SK-N-SH (cell line): ENCODE measurements around the gene KLK11. TPM values are rescaled to one million over a fixed set of nuclear protein-coding genes. Genes with fewer than 3 reads are reported as not detected.

ENCODE experiments used
- CTCF ChIA-PET: fragments of 300-600, 350-600 bp; formaldehyde crosslinking; extraction: SDS; loops from one replicate; lab custom pipeline; 2021; lab: Yijun Ruan, JAX
- POLR2A ChIA-PET: fragments of 350-600 bp; sonication (Branson Sonifier 250); formaldehyde crosslinking; extraction: SDS; loops from one replicate; lab custom pipeline; 2020; ENCODE audit warnings: antibody characterized with exemption, inconsistent platforms; lab: Yijun Ruan, JAX
- DNase-seq: peaks from one replicate; pipeline ENCODE4 v3.0.0; 2012
- H2AFZ ChIP-seq: fragments of 200-600 bp; sonication (generic); 2 replicates; pipeline ENCODE4 v1.8.1; 2016; ENCODE audit warnings: antibody characterized with exemption, mild to moderate bottlenecking, low read depth
- H3F3A ChIP-seq: fragments of 200-600 bp; sonication (generic); replicated peaks from 2 replicates; pipeline ENCODE3; 2016; ENCODE audit warnings: antibody characterized with exemption, mild to moderate bottlenecking; ENCODE audit not compliant: insufficient read depth
- H3K27ac ChIP-seq, 2 experiments: fragments of 200-500 bp in 1 of 2; fragments of 200-600 bp in 1 of 2; sonication (Bioruptor generic) in 1 of 2; sonication (generic), shearing (Covaris generic) in 1 of 2; 2 replicates each; pipeline versions ENCODE4 v1.5.1 to v1.6.1; 2014 to 2016; ENCODE audit warnings: low read depth in 2 of 2, inconsistent platforms in 1 of 2, low read length in 1 of 2, mild to moderate bottlenecking in 1 of 2, mixed read lengths in 1 of 2
- H3K27me3 ChIP-seq: fragments of 200-600 bp; sonication (generic), shearing (Covaris generic); 2 replicates; pipeline ENCODE4 v1.6.1; 2016; ENCODE audit warnings: mixed run types; ENCODE audit not compliant: insufficient read depth
- H3K36me3 ChIP-seq, 2 experiments: fragments of 200-500 bp in 1 of 2; fragments of 200-600 bp in 1 of 2; sonication (Bioruptor generic) in 1 of 2; sonication (generic) in 1 of 2; replicated peaks in 1 of 2; 2 replicates each; pipeline versions ENCODE3 to v1.5.1; 2014 to 2016; ENCODE audit warnings: low read length in 1 of 2, mild to moderate bottlenecking in 1 of 2; ENCODE audit not compliant: insufficient read depth in 2 of 2, control insufficient read depth in 1 of 2
- H3K4me1 ChIP-seq, 2 experiments: fragments of 200-500 bp in 1 of 2; fragments of 200-600 bp in 1 of 2; sonication (Bioruptor generic) in 1 of 2; sonication (generic), shearing (Covaris generic) in 1 of 2; 2 replicates each; pipeline versions ENCODE4 v1.5.1 to v1.6.1; 2014 to 2016; ENCODE audit warnings: low read depth in 1 of 2, low read length in 1 of 2, mixed run types in 1 of 2; ENCODE audit not compliant: insufficient read depth in 2 of 2, control insufficient read depth in 1 of 2
- H3K4me2 ChIP-seq: fragments of 200-600 bp; sonication (generic), shearing (Covaris generic); 2 replicates; pipeline ENCODE4 v1.6.1; 2017; ENCODE audit warnings: mixed run types
- H3K4me3 ChIP-seq, 2 experiments: fragments of 200-500 bp in 1 of 2; fragments of 200-600 bp in 1 of 2; sonication (Bioruptor generic) in 1 of 2; sonication (generic), shearing (Covaris generic) in 1 of 2; 2 replicates each; pipeline versions ENCODE4 v1.5.1 to v1.8.1; 2014 to 2016; ENCODE audit warnings: low read depth in 2 of 2, inconsistent platforms in 1 of 2, low read length in 1 of 2, mild to moderate bottlenecking in 1 of 2, mixed read lengths in 1 of 2, moderate library complexity in 1 of 2
- H3K79me2 ChIP-seq: fragments of 200-600 bp; sonication (generic); 2 replicates; pipeline ENCODE4 v1.8.1; 2017; ENCODE audit warnings: mild to moderate bottlenecking; ENCODE audit not compliant: insufficient read depth
- H3K9ac ChIP-seq: fragments of 200-600 bp; sonication (generic); 2 replicates; pipeline ENCODE4 v1.6.1; 2017; ENCODE audit warnings: mixed run types
- H3K9me2 ChIP-seq: fragments of 200-600 bp; sonication (generic); 2 replicates; pipeline ENCODE4 v1.6.1; 2017; ENCODE audit warnings: mixed run types
- H3K9me3 ChIP-seq: fragments of 200-600 bp; sonication (generic); 2 replicates; pipeline ENCODE4 v1.6.1; 2017; ENCODE audit warnings: mixed run types, mild to moderate bottlenecking, moderate library complexity
- H4K20me1 ChIP-seq: fragments of 200-600 bp; sonication (generic); 2 replicates; pipeline ENCODE4 v1.6.1; 2017; ENCODE audit warnings: mild to moderate bottlenecking, mixed run types; ENCODE audit not compliant: insufficient read depth
- CHD2 ChIP-seq: fragments of 150-350 bp; IDR thresholded peaks from 2 replicates; pipeline ENCODE4 v1.6.1; 2018; ENCODE audit warnings: low read length; ENCODE audit not compliant: partially characterized antibody
- CTCF ChIP-seq: fragments of 200-600 bp; sonication (generic); IDR thresholded peaks from 2 replicates; pipeline ENCODE4 v1.6.1; 2017; ENCODE audit warnings: antibody characterized with exemption, mild to moderate bottlenecking, moderate library complexity
- ELF1 ChIP-seq: IDR thresholded peaks from 2 replicates; pipeline ENCODE4 v1.4.0; 2012
- EZH2phosphoT487 ChIP-seq: fragments of 200-600 bp; sonication (generic); IDR thresholded peaks from 2 replicates; pipeline ENCODE4 v1.6.1; 2017; ENCODE audit warnings: low read depth, mixed run types, mild to moderate bottlenecking, antibody characterized with exemption, moderate library complexity, borderline replicate concordance
- FOXJ3 ChIP-seq: sonication (generic); formaldehyde crosslinking; IDR thresholded peaks from 2 replicates; pipeline ENCODE4 v1.5.1; 2020; ENCODE audit warnings: mild to moderate bottlenecking, missing genetic modification reagents
- FOXM1 ChIP-seq: IDR thresholded peaks from 2 replicates; pipeline ENCODE4 v1.4.0; 2012; ENCODE audit warnings: low read depth, mild to moderate bottlenecking
- GATA2 ChIP-seq: sonication (generic); formaldehyde crosslinking; IDR thresholded peaks from 2 replicates; pipeline ENCODE4 v1.5.0; 2020; ENCODE audit warnings: mild to moderate bottlenecking, missing genetic modification reagents
- IRF3 ChIP-seq: fragments of 150-350 bp; IDR thresholded peaks from 2 replicates; pipeline ENCODE4 v1.6.1; 2016; ENCODE audit warnings: mild to moderate bottlenecking, low read depth, low read length
- MEF2A ChIP-seq: IDR thresholded peaks from 2 replicates; pipeline ENCODE4 v1.4.0; 2012; ENCODE audit warnings: low read depth, borderline replicate concordance
- MXI1 ChIP-seq: IDR thresholded peaks from 2 replicates; pipeline ENCODE4 v1.6.1; 2012; ENCODE audit warnings: mild to moderate bottlenecking, low read depth, low read length, improper control_type of control experiment
- NFIC ChIP-seq: IDR thresholded peaks from 2 replicates; pipeline ENCODE4 v1.4.0; 2012; ENCODE audit warnings: borderline replicate concordance
- NRF1 ChIP-seq: IDR thresholded peaks from 2 replicates; pipeline ENCODE4 v1.6.1; 2012; ENCODE audit warnings: low read depth, mild to moderate bottlenecking, low read length
- PBX3 ChIP-seq: IDR thresholded peaks from 2 replicates; pipeline ENCODE4; 2012
- POLR2AphosphoS5 ChIP-seq: IDR thresholded peaks from 2 replicates; pipeline ENCODE4 v1.6.1; 2012; ENCODE audit warnings: low read depth, low read length
- RFX5 ChIP-seq: IDR thresholded peaks from 2 replicates; pipeline ENCODE4 v1.6.1; 2012; ENCODE audit warnings: mild to moderate bottlenecking, improper control_type of control experiment, low read length
- RXRA ChIP-seq: IDR thresholded peaks from 2 replicates; pipeline ENCODE4 v1.4.0; 2012; ENCODE audit warnings: low read depth, mild to moderate bottlenecking, borderline replicate concordance
- SIN3A ChIP-seq: IDR thresholded peaks from 2 replicates; pipeline ENCODE4 v1.6.1; 2012; ENCODE audit warnings: low read depth, mild to moderate bottlenecking, low read length, moderate library complexity, borderline replicate concordance
- SMC3 ChIP-seq: IDR thresholded peaks from 2 replicates; pipeline ENCODE4 v1.6.1; 2012; ENCODE audit warnings: low read depth, low read length, improper control_type of control experiment
- TAF1 ChIP-seq: IDR thresholded peaks from 2 replicates; pipeline ENCODE4 v1.6.1; 2012; ENCODE audit warnings: low read depth, mild to moderate bottlenecking, low read length, moderate library complexity, borderline replicate concordance
- YY1 ChIP-seq: IDR thresholded peaks from 2 replicates; pipeline ENCODE4 v1.4.0; 2012; ENCODE audit warnings: low read depth, mild to moderate bottlenecking
- WGBS: methylation state at CpG from one replicate; pipeline ENCODE4 v1.1.6; 2017; ENCODE audit warnings: low lambda C conversion rate; 5-methylcytosine and 5-hydroxymethylcytosine counted together
- polyA plus RNA-seq, 3 experiments: library from polyadenylated mRNA; depleted of rRNA; stranded (reverse); fragments of >200 nt; gene quantifications; 2 replicates each; pipeline ENCODE4 v1.2.3, GENCODE V29; 2012

KLK11 gene
- polyA plus RNA-seq, 1 of the 3 experiments (the other 2 are of a cell fraction) = not detected

- Histone ChIP-seq H3K79me2 (no peaks in the 10 kb centered on the region), H4K20me1 (no peaks in the 10 kb centered on the region), H3F3A (no peaks in the 10 kb centered on the region), H3K9ac (no peak overlapping the region), H3K4me1 (no peaks in the 10 kb centered on the region), H3K27ac (no peak overlapping the region), H3K4me2 (no peak overlapping the region), H3K36me3 (no peaks in the 10 kb centered on the region), H3K9me2 (no peaks in the 10 kb centered on the region), H3K27me3 (peaks cover 66% of the 10 kb centered on the region), H3K4me3 (no peak overlapping the region), H3K9me3 (no peaks in the 10 kb centered on the region), H2AFZ (no peak overlapping the region)
- CTCF ChIA-PET = interaction anchor here (1.8 kb wide), 1 partner anchor 9 kb away, joined by 6 read pairs; no protein-coding TSS in a partner anchor
- POLR2A ChIA-PET = no interaction called here
- no peak for TF ChIP-seq FOXM1
- TF ChIP-seq IRF3 = no peak
- TF ChIP-seq PBX3 = no peak
- TF ChIP-seq TAF1 = no peak
- TF ChIP-seq MEF2A = no peak
- WGBS = 13% methylated on average over 12 of the region's 12 CpGs
- no peak for DNase-seq
These were observed 13.7 kb downstream of the KLK11 start for GRCh38 chr19:51012661-51013190.

GRCh38 chr19:51010066-51010795 is 16.2 kb downstream of the KLK11 start:
- no peaks in the 10 kb centered on the region for H3K9me3 ChIP-seq
- WGBS = 1% methylated on average over 4 of the region's 4 CpGs
- CTCF ChIA-PET = interaction anchor here (1.9 kb wide), 1 partner anchor 11 kb away, joined by 7 read pairs; no protein-coding TSS in a partner anchor
- H3K36me3 ChIP-seq = no peaks in the 10 kb centered on the region
- no peaks in the 10 kb centered on the region for H3K9me2 ChIP-seq
- H3K79me2 ChIP-seq = no peaks in the 10 kb centered on the region
- H4K20me1 ChIP-seq = no peaks in the 10 kb centered on the region
- no peak overlapping the region for H3K27ac ChIP-seq
- no peaks in the 10 kb centered on the region for H3F3A ChIP-seq
- H3K9ac ChIP-seq = no peak overlapping the region
- DNase-seq = no peak
- no peaks in the 10 kb centered on the region for H3K4me1 ChIP-seq
- TF ChIP-seq RFX5 (no peak), YY1 (no peak), TAF1 (no peak), RXRA (no peak), NRF1 (no peak), GATA2 (CRISPR knock-in tag) (no peak), POLR2AphosphoS5 (no peak), NFIC (no peak), CHD2 (no peak), SMC3 (no peak), ELF1 (no peak), MXI1 (no peak), FOXJ3 (CRISPR knock-in tag) (no peak), SIN3A (no peak), MEF2A (no peak), CTCF (no peak), EZH2phosphoT487 (no peak)
- TF ChIP-seq, all 33 proteins: peak for 0
- no peak overlapping the region for H2AFZ ChIP-seq
- POLR2A ChIA-PET = no interaction called here
- H3K27me3 ChIP-seq = peaks cover 62% of the 10 kb centered on the region; the same call in 1 of the 2 replicates
- H3K4me2 ChIP-seq = no peak overlapping the region
- H3K4me3 ChIP-seq = no peak overlapping the region
